ENCODE results near the gene NAPSA.
"Not testable (repeated sequence)": the region's sequence is repeated elsewhere in the genome, so short reads cannot be mapped to it uniquely, and the experiment has no call there.

The NAPSA gene

GRCh38 chr19:50358483-50359327 lies 6.7 kb downstream of the NAPSA start:
- no peak for DNase-seq

GRCh38 chr19:50357178-50358100 lies 8.0 kb downstream of the NAPSA start:
- peak; percentile 42 for DNase-seq

GRCh38 chr19:50356691-50357177 lies 8.7 kb downstream of the NAPSA start:
- no peak for DNase-seq

GRCh38 chr19:50353487-50353880 lies 12.0 kb downstream of the NAPSA start:
- DNase-seq: not testable (repeated sequence)

GRCh38 chr19:50352242-50352641 lies 13.2 kb downstream of the NAPSA start:
- no peak for DNase-seq

- DNase-seq: peak; percentile 48
Observed at GRCh38 chr19:50349277-50350057, 16.0 kb downstream of the NAPSA start.

- peak; percentile 65 for DNase-seq
Observed at GRCh38 chr19:50347089-50347581, 18.3 kb downstream of the NAPSA start.

GRCh38 chr19:50344661-50345318 lies 20.6 kb downstream of the NAPSA start:
- DNase-seq: no peak

- DNase-seq: no peak
Observed at GRCh38 chr19:50341091-50341564, 24.3 kb downstream of the NAPSA start.

GRCh38 chr19:50340331-50340730 lies 25.1 kb downstream of the NAPSA start:
- DNase-seq: no peak

GRCh38 chr19:50337031-50337430 lies 28.4 kb downstream of the NAPSA start:
- DNase-seq: not testable (repeated sequence)

GRCh38 chr19:50334741-50335421 lies 30.6 kb downstream of the NAPSA start:
- no peak for DNase-seq

GRCh38 chr19:50333737-50334617 lies 31.5 kb downstream of the NAPSA start:
- DNase-seq: peak; percentile 91

GRCh38 chr19:50333235-50333736 lies 32.2 kb downstream of the NAPSA start:
- DNase-seq: peak; percentile 91

- DNase-seq: no peak
Observed at GRCh38 chr19:50332244-50333038, 33.0 kb downstream of the NAPSA start.

GRCh38 chr19:50331994-50332243 lies 33.5 kb downstream of the NAPSA start:
- DNase-seq: no peak

GRCh38 chr19:50331221-50331993 lies 34.0 kb downstream of the NAPSA start:
- DNase-seq: no peak

GRCh38 chr19:50330365-50331078 lies 34.9 kb downstream of the NAPSA start:
- peak; percentile 63 for DNase-seq
